ENCODE results near the gene ZNF813. TPM values are rescaled to one million over a fixed set of nuclear protein-coding genes. Genes with fewer than 3 reads are reported as not detected.

Gene ZNF813
- total RNA-seq, 1 donor from 2014 or later = 0.70 TPM

Other genes with a start within 250 kb of the ZNF813 start
- gene ZNF677, start 212.9 kb upstream of the ZNF813 start, total RNA-seq = 1.1 TPM
- gene VN1R2, start 209.4 kb upstream of the ZNF813 start, total RNA-seq = not detected
- gene VN1R4, start 200.0 kb upstream of the ZNF813 start, total RNA-seq = not detected
- gene ZNF845, start 134.0 kb upstream of the ZNF813 start, total RNA-seq = 1.2 TPM
- gene ZNF525, start 102.0 kb upstream of the ZNF813 start, total RNA-seq = 1.2 TPM
- 3.9 TPM for gene ZNF765, start 72.6 kb upstream of the ZNF813 start, total RNA-seq
- gene ZNF761, start 35.7 kb upstream of the ZNF813 start, total RNA-seq = 2.9 TPM
- gene ZNF331, start 70.4 kb downstream of the ZNF813 start, total RNA-seq = 3.6 TPM
- not detected for gene DPRX, start 164.3 kb downstream of the ZNF813 start, total RNA-seq